Thoracic aorta (tissue), 2 donors: ENCODE data around the gene ZC2HC1B. TPM values are rescaled to one million over a fixed set of nuclear protein-coding genes. Genes with fewer than 3 reads are reported as not detected.
"Not testable (repeated sequence)": the region's sequence is repeated elsewhere in the genome, so short reads cannot be mapped to it uniquely, and the experiment has no call there.

Experiments
- ATAC-seq: fragments of 150-250 bp; one replicate; pipeline ENCODE4 v1.8.0; 2017; ENCODE audit warnings: low read depth; ENCODE audit not compliant: insufficient number of reproducible peaks, low FRiP score
- DNase-seq: peaks from one replicate; pipeline ENCODE4 v3.0.0-alpha.2; 2020; ENCODE audit warnings: low spot score
- H3K27ac ChIP-seq, 2 donors: fragments of 200-600 bp; sonication (generic); 1 replicate in 1 of 2; 2 replicates in 1 of 2; pipeline ENCODE4 v1.5.1; 2016; ENCODE audit warnings: mild to moderate bottlenecking in 2 of 2, moderate library complexity in 2 of 2
- H3K27me3 ChIP-seq: fragments of 200-600 bp; sonication (generic); replicated peaks from 2 replicates; pipeline ENCODE4 v1.6.0; 2016; ENCODE audit warnings: mild to moderate bottlenecking; ENCODE audit not compliant: insufficient read depth
- H3K36me3 ChIP-seq: fragments of 200-600 bp; sonication (generic); one replicate; pipeline ENCODE4 v1.5.1; 2016
- H3K4me1 ChIP-seq, 2 donors: fragments of 200-600 bp; sonication (generic); 1 replicate in 1 of 2; 2 replicates in 1 of 2; pipeline versions ENCODE4 v1.5.1 to v1.6.0; 2016; ENCODE audit warnings: low read depth in 2 of 2, mild to moderate bottlenecking in 1 of 2; ENCODE audit not compliant: control insufficient read depth in 1 of 2
- H3K4me3 ChIP-seq: fragments of 200-600 bp; sonication (generic); 2 replicates; pipeline ENCODE4 v1.5.1; 2016; ENCODE audit warnings: mild to moderate bottlenecking
- H3K9me3 ChIP-seq: fragments of 200-600 bp; sonication (generic); 2 replicates; pipeline ENCODE4 v1.5.1; 2016
- total RNA-seq, 2 donors: library from RNA; depleted of rRNA; stranded (reverse); fragments of >200 nt; gene quantifications; one replicate each; pipeline versions ENCODE4 v1.1.0 to v1.2.3, GENCODE V29; 2016
- TF ChIP-seq, protein P1 (sequence below): fragments of 200-600 bp; sonication (generic); IDR thresholded peaks from one replicate; pipeline ENCODE4 v1.5.1; 2019; ENCODE audit warnings: antibody characterized with exemption

Gene ZC2HC1B
- total RNA-seq, 2 donors from 2014 or later: not detected

DNA sequence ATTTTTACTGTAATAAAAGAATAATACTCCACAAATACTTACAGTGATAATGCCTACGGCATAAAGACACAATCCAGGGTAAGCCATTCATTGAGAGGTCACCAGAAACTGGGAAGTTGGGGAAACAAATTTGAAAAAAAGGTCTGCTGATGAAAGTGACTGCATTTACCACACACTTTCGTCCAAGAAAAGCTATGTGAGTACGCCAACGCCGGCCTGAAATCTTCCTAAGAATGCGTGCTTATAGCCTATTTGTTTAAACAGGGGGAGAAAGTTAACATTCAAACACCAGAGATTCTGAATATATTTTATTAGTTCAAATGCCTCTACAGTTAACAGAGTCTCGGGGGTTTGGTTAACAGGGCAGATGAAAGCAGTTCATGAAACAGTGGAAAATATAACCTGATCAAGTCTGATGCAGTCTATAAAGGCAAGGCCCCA lies 21.8 kb upstream of the ZC2HC1B start:
- H3K4me3 ChIP-seq: peak overlapping the region; percentile 78
- H3K36me3 ChIP-seq: peaks cover 17% of the 10 kb centered on the region
- DNase-seq (no peak), ATAC-seq (peak; percentile 16)
- no peaks in the 10 kb centered on the region for H3K27me3 ChIP-seq
- TF ChIP-seq, protein P1, sequence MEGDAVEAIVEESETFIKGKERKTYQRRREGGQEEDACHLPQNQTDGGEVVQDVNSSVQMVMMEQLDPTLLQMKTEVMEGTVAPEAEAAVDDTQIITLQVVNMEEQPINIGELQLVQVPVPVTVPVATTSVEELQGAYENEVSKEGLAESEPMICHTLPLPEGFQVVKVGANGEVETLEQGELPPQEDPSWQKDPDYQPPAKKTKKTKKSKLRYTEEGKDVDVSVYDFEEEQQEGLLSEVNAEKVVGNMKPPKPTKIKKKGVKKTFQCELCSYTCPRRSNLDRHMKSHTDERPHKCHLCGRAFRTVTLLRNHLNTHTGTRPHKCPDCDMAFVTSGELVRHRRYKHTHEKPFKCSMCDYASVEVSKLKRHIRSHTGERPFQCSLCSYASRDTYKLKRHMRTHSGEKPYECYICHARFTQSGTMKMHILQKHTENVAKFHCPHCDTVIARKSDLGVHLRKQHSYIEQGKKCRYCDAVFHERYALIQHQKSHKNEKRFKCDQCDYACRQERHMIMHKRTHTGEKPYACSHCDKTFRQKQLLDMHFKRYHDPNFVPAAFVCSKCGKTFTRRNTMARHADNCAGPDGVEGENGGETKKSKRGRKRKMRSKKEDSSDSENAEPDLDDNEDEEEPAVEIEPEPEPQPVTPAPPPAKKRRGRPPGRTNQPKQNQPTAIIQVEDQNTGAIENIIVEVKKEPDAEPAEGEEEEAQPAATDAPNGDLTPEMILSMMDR: no peak
- peaks cover 9 to 27% of the 10 kb centered on the region in 2 donors for H3K4me1 ChIP-seq
- H3K9me3 ChIP-seq: no peaks in the 10 kb centered on the region
- peak overlapping the region; percentile 93 to 96 for H3K27ac ChIP-seq

DNA sequence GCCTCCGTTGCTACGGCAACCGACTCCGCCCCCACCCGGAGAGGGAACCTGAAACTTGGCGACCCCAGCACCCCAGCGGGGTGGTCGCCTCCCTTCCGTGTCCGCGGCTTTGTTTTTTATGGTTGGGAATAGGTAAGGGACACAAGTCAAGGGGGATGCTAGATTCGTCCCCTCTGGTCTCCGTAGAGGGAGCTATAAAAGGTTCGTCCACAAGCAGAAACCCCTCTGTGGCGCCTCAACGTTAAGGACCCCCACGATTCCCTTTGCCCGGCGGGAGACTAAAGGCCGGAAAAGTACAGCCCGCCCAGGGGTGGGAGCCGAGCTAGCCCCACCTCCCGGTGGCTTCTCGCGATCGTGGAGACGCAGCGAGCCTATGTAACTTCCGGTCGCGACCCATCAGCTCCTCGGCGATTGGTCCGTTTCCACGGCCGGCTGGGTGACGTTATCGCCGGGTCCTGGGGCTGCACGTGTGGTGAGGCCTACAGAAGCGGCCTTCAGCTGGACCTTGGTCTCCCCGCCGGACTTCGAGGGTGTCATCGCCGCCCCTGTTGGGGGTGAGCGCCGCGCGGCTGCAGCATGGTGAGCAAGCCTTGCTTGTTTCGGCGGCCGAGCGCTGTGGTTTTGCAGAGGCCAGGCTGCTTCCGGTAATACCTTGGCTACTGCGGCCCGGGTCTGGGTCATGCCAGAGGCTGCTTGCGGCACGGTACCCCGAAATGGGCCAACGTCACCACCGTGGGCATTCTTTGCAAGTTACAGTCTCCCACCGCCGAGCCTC lies 21.2 kb upstream of the ZC2HC1B start, which contains the start of gene LTV1:
Gene LTV1 (plus strand): TSS at position 437 of the 775 bp plus-strand sequence. CDS start 140 bp downstream, at position 577.
- TF ChIP-seq, protein P1: no peak
- peaks cover 9 to 27% of the 10 kb centered on the region in 2 donors for H3K4me1 ChIP-seq
- peak within 1 kb of the TSS; percentile 93 to 96 for H3K27ac ChIP-seq
- H3K4me3 ChIP-seq: peak within 1 kb of the TSS; percentile 78
- no peaks in the 10 kb centered on the region for H3K9me3 ChIP-seq
- ATAC-seq: peak; percentile 91
- DNase-seq: peak; percentile 84
- peaks cover 21% of the 10 kb centered on the region for H3K36me3 ChIP-seq
- no peaks in the 10 kb centered on the region for H3K27me3 ChIP-seq

DNA sequence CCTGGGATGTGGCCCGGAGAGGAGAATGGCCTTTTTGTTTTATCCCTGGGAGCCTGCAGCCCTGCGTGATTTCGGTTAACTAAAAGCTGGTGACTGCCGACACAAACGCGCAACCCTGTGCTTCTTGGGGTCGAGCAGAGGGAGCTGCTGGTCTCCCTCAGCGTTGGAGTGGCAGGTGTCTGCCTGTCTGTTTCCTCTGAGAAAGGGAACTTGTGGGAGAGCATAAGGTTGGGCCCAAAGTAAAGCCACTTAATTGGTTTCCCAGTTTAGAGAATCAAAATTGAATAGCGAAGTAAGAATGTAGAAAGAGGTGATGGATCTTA lies 20.6 kb upstream of the ZC2HC1B start:
- Histone ChIP-seq H3K27me3 (no peaks in the 10 kb centered on the region), H3K9me3 (no peaks in the 10 kb centered on the region), H3K4me1 (peaks cover 9 to 26% of the 10 kb centered on the region in 2 donors), H3K4me3 (peak overlapping the region; percentile 78), H3K27ac (peak overlapping the region; percentile 83 to 93), H3K36me3 (peaks cover 25% of the 10 kb centered on the region)
- no peak for ATAC-seq
- no peak for DNase-seq
- TF ChIP-seq, protein P1: no peak

DNA sequence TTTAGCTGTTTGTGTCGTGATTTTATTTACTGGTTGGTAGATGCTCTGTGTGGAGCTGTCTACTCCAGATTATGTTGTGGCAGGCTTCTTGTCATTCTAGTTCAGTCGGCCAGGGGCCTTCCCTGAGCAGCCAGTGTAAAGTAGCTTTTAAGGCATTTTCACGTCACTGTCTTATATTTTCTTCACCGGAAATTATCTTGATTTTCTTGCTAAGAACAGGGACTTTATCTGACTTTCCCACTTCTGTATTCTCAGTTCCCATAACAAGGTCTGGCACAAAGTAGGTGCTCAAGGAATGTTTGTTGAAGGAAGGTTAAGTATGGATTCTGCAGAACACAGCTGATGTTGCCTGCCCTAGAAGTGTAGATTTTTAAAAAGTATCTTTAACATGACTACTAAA lies 20.3 kb upstream of the ZC2HC1B start:
- Histone ChIP-seq H3K36me3 (peaks cover 28% of the 10 kb centered on the region), H3K9me3 (no peaks in the 10 kb centered on the region), H3K27ac (peak overlapping the region; percentile 83 to 93), H3K27me3 (no peaks in the 10 kb centered on the region), H3K4me3 (peak overlapping the region; percentile 78), H3K4me1 (peaks cover 9 to 23% of the 10 kb centered on the region in 2 donors)
- TF ChIP-seq, protein P1: no peak
- ATAC-seq (no peak), DNase-seq (no peak)

DNA sequence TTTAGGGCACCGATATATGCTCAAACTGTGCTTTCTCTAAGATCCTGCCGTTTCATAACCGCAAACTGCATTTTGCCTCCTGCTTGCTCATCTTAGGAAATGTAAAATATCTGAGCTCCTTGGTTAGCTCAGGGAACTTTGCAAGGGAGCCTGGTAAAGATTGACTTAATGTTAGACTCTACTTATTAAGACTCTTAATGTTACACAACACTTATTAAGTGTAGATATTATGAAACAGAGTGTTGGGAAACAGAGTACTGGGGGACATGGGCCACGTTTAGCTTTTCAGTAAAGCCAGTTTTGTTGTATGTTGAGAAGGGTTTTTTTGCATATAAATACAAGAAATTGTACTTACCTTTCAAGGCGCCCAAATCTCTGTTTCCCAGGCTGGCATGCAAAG lies 19.2 kb upstream of the ZC2HC1B start:
- TF ChIP-seq, protein P1: no peak
- Histone ChIP-seq H3K9me3 (no peaks in the 10 kb centered on the region), H3K27me3 (no peaks in the 10 kb centered on the region), H3K36me3 (peaks cover 32% of the 10 kb centered on the region), H3K4me3 (no peak overlapping the region), H3K4me1 (peaks cover 9 to 16% of the 10 kb centered on the region in 2 donors), H3K27ac (no peak overlapping the region)
- DNase-seq (no peak), ATAC-seq (no peak)

DNA sequence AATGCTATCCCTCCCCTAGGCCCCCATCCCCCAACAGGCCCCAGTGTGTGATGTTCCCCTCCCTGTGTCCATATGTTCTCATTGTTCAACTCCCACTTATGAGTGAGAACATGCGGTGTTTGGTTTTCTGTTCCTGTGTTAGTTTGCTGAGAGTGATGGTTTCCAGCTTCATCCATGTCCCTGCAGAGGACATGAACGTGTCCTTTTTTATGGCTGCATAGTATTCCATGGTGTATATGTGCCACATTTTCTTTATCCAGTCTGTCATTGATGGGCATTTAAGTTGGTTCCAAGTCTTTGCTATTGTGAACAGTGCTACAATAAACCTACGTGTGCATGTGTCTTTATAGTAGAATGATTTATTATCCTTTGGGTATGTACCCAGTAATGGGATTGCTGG lies 12.6 kb upstream of the ZC2HC1B start:
- ATAC-seq, H3K4me1 ChIP-seq, H3K4me3 ChIP-seq, H3K27me3 ChIP-seq, DNase-seq, H3K27ac ChIP-seq, H3K9me3 ChIP-seq: not testable (repeated sequence)
- H3K36me3 ChIP-seq: peaks cover 27% of the 10 kb centered on the region

DNA sequence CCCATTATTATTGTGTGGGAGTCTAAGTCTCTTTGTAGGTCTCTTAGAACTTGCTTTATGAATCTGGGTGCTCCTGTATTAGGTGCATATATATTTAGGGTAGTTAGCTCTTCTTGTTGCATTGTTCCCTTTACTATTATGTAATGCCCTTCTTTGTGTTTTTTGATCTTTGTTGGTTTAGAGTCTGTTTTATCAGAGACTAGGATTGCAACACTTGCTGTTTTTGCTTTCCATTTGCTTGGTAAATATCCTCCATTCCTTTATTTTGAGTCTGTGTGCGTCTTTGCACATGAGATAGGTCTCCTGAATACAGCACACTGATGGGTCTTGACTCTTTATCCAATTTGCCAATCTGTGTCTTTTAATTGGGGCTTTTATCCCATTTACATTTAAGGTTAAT lies 9.2 kb upstream of the ZC2HC1B start:
- H3K27ac ChIP-seq, ATAC-seq, H3K4me1 ChIP-seq, H3K27me3 ChIP-seq, DNase-seq, H3K4me3 ChIP-seq, H3K9me3 ChIP-seq: not testable (repeated sequence)
- H3K36me3 ChIP-seq: peaks cover 30% of the 10 kb centered on the region

DNA sequence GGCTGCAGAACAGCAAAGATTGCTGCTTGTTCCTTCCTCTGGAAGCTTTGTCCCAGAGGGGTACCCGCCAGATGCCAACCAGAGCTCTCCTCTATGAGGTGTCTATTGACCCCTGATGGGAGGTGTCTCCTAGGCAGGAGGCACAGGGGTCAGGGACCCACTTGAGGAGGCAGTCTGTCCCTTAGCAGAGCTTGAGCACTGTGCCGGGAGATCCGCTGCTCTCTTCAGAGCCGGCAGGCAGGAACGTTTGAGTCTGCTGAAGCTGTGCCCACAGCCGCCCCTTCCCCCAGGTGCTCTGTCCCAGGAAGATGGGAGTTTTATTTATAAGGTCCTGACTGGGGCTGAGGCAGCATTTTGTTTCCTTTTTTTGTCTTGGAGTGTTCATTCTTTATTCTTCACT lies 7.5 kb upstream of the ZC2HC1B start:
- H3K36me3 ChIP-seq: peaks cover 37% of the 10 kb centered on the region
- not testable (repeated sequence) for H3K27ac ChIP-seq, H3K4me1 ChIP-seq, ATAC-seq, H3K9me3 ChIP-seq, H3K4me3 ChIP-seq, H3K27me3 ChIP-seq, DNase-seq
